HG03280 (cell line): ENCODE results near the gene FYTTD1.
A peak's percentile ranks its signal among the peaks of the same experiment; 100 is the strongest.

Experiments
- ATAC-seq: cut with Tn5 transposase; IDR thresholded peaks from one replicate; pipeline ENCODE4 v1.9.1; 2021; ENCODE audit warnings: mild to moderate bottlenecking, moderate library complexity; ENCODE audit not compliant: unreplicated experiment

Gene FYTTD1

DNA sequence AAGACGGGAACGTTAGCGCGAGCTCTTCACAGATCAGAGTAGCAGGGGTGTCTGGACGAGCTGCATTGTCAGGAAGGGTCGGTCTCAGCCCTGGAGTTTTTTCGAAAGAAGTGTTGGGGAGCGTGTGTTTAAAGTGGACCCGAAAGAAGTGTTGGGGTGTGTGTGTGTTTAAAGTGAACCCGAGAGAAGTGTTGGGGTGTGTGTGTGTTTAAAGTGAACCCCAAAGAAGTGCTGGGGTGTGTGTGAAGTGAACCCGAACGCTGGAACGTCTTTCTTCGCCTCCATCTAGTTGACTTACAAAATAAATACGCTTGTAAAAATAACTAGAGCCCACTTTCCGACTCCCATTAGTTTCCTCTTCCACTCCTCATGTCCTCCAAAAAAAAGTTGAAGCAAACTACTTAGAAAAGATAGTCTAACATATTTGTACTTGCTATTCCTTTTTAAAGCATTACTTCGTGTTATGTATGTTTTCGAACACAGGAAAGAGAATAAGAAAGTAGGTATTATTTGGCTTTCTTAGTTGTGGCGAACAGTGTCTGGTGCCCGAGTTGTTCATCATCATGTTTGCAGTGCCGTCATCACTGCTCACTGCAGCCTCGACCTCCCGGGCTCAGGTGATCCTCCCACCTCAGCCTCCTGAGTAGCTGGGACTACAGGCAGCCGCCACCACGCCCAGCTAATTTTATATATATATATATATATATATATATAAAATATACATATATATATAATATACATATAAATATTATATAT lies 42.4 kb downstream of the FYTTD1 start:
- peak; percentile 26 for ATAC-seq

DNA sequence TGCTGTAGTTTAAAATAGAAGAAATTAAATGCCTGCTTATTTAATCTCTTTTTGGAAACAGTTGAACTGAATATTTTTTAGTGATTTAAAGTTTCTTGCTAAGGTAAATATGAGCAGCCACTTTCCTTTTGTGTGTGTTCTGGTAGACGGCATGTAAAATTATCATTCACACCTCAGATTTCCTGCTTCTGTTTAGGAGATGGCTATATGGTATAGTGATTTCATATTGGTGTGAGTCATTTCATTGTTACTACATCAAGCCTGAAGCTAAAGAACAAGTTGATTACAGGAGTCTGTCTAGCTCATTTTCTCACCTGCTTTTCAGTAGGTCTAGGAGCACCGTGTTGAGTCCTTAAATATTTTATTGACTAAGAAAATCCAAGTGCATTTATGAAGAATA lies 43.6 kb downstream of the FYTTD1 start:
- ATAC-seq, result no peak

DNA sequence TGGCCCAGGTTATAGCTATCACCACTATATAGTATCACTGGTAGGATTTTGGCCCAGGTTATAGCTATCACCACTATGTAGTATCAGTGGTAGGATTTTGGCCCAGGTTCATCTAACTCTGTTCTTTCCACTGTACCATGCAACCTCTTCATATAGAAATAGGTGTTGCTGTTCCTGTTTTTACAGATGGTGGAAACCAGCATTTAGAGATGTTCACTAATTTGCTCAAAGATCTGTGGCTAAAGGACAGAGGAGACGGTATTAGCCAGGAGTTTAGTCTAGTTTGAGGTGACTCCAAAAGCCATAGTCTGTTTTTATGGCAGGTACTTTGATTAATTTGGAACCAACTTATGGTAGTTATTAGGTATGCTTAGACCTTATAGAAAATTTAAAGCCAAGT lies 44.4 kb downstream of the FYTTD1 start:
- no peak for ATAC-seq

DNA sequence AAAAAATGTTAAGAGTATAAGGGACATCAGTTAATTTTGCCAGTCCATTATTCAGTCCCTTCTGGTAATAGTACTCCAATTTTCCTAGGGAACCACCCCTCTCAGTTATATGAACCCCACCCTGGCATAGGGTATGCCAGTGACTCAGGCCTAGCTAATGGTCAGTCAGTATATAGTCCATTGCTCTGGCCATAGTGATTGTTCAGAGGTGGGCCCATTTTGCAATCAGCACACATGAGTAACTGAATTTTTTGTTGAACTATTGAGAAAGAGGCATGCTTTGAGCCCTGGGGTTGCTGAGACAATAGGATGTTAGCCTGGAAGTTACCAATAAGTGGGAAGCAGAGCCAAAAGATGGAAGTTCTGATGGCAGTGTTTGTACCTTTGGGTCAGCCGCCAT lies 45.5 kb downstream of the FYTTD1 start:
- no peak for ATAC-seq

DNA sequence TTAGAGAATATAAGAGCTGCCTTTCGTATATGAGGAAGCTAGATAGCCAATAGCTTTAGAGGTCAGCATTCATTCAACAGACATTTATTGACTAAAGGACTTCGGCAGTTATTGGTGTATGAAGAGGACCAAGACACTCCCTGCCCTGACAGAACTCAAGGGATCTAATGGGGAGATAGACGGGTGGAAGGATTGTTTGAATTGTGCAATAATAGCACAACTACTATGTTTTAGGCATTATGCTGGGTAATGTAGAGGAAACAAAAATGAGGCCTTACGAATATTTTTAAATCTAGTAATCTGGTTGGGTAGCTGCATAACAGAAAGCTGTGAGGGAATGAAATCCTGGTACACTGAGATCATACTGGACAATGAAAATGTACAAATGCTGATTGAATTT lies 46.4 kb downstream of the FYTTD1 start:
- ATAC-seq, result no peak

DNA sequence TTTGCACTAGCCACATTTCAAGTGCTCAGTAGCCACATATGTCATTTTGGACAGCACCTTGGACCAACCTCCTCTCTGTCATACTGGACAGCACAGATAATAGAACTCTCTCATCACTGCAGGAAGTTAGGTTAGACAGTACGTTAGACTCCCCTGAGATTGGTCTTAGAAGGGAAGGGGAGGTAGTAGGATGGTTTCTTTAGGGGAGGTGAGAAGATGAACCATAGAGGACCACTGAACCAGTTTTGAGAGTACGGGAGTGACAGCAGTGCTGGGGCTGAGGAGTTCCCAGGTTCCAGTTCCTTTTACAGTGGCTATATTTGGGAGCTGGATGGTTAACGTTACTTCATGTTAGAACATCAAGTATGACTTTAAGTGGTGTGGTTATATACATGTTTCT lies 49.2 kb downstream of the FYTTD1 start:
- ATAC-seq, result no peak

DNA sequence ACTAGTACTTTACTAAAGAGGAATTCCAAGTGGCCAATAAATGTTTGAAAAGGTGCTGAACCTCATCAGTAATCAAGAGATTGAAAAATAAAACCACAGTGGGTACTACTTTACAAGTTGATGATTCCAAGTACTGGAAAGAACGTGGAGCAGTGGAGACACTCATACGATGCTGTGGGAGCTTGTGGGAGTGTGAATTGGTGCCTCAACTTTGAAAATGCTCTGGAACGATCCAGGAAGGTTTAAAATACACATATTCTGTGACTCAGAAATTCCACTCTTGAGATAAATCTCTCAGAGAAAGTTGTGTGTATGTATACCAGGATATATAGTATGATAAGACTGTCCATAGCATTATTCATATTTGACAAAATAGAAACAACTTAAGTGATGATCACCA lies 50.7 kb downstream of the FYTTD1 start:
- no peak for ATAC-seq

DNA sequence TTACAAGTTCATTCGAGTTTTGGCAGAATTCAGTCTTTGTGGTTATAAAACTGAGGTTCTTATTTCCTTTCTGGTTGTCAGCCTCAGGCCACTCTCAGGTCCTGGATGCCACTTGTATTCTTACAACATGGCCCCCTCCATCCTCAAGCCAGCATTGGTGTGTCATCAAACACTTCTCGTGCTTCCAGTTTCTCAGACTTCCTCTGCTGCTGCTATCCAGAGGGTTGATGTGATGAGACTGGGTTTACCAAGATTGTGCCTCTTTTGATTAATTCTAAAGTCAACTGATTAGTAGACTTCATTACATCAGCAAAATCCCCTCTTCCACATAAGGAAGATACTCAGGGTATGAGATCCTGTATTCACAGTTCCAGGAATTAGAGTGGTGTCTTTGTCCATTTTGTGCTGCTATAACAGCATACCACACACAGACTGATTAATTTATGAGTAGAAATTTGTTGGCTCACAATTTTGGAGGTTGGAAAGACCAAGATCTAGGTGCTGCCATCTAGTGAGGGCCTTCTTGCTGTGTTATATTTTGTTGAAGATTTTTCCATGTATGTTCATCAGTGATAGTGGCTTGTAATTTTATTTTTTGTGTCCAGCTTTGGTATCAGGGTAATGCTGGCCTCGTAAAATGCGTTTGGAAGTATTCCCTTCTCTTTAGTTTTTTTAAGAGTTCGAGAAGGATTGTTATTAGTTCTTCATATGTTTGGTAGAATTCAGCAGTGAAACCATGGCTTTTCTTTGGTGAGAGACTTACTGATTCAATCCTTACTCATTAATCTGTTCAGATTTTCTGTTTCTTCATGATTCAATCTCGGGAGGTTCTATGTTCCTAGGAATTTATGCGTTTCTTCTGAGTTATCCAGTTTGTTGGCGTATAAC lies 52.5 kb downstream of the FYTTD1 start:
- no peak for ATAC-seq

DNA sequence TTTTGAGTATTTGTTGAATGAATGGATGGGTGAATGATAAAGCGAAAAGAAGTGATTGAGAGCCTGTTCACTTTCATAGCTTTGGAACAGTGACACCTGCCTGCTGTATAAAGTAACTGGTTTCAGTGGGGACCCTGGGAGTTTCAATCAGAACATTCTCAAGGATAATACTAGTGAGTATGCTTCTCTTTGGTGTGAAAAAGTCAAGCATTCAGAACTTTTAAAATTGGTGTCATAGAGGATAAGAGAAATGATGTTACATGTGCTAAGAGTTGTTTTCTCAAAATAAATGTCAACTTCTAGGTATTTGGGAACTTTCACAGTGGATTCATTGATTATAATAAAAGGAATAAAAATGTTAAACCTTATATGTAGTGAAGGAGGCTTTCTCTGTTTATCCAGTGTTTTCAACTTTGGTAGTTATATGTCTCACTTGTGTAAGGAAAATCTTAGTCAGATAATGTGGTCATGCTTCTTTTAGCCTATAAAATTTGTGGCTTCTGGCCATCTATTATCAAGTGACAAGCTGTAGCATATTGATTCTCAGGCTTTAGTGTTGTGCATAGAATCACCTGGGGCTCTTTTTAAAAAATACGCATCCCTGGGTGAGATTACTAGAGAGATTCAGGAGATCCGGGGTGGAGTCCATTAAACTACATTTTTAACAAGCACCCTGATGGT lies 53.2 kb downstream of the FYTTD1 start:
- ATAC-seq, result no peak

DNA sequence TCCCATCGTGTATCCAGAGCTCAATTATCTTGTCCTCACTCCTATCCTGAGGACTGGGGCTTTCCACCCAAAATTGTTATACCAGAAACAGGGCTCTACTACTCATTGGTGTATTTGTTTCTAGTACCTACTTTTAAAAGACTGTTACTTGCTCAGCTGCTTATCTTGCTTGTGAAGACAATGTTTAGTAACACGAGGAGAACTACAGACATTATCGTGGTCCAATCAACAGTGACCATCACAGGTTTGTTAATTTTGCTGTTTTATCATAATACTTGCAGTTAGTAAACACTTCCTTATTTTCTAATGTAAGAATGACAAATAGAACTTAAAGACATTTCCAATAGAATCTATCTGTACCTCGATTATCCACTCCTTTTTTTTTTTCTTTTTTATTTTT lies 54.8 kb downstream of the FYTTD1 start:
- no peak for ATAC-seq

DNA sequence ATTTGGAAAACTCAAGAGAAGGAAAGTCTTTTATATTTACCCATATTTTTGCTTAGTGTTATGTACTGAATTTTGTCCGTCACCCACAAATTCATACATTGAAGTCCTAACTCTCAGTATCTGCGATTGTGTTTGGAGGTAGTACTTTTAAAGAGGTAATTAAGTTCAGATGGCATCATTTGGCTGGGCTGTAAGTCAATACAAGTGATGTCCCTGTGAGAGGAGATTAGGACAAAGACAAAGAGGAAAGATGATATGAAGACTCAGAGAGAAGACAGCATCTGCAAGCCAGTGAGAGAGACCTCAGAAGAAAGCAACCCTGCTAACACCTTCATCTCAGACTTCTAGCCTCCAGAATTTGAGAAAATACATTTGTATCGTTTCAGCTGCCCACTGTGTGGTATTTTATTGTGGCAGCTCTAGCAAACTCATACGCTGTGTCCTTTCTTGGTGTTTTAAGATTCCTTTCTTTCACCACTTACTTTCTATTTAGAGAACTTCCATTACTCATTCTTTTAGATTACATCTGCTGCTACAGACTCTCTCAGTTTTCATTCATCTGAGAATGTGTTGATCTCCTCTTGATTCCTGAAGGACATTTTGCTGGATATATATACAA lies 58.4 kb downstream of the FYTTD1 start:
- no peak for ATAC-seq

DNA sequence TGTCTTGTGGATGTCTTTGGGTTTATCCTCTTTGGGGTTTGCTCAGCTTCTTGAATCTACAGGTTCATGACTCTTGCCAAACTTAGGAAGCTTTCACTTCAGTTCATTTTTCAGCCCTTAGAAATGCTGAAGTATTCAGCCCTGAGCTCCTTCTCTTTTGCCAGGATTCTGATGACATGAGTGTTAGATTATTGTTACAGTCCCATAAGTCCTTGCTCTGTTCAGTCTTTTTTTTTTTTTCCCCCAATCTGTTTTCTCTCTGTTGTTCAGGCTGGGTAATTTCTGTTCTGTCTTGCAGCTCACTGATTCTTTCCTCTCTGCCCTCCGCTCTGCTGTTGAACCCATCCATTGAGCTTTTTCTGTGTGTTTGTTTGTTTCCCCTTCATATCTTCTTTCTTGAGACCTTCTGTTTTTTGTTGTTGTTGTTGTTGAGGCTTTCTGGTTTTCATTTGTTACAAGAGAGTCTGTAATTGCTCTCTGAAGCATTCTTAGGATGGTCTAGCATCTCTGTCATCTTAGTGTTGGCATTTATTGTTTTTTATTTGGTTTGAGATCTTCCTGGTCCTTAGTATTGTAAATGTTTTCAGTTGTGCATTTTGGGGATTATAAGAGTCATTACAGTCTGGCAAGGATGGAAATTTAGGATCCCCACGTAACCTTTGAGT lies 59.8 kb downstream of the FYTTD1 start:
- ATAC-seq, result no peak

DNA sequence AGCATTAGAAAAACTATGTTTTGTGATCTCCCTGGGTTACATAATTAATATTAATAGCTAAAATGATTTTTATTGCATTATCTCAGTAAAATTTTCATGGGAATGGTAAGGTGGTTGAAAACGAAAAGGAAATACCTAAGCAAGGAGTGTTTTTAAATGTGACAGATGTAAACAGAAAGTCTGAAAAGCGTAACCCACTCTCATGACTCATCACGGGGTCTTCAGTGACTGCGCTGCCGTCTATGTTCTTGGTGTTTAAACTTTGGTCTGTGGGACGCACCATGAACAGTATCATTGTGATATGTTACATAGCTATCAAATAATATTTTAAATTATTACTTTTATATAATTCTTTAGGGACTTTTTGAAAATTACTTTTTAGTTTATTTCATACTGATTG lies 61.2 kb downstream of the FYTTD1 start:
- ATAC-seq, result no peak

DNA sequence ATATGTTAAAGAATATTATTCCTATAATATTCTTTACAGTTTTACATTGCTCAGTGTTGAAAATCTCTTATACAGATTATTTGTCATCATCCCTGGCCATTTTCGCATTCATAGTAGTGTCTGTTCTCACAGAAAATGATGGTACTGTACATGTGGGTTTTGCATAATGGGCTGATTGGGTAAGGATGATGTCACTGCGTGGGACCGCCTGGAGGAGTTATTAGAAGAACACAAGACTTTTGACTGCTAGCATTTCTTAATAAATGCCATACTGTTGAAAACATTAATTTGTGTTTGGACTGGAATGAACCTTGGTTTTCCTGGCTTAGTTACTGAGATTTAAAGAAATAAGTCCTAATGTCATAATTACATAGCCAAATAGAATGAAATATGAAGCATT lies 61.7 kb downstream of the FYTTD1 start:
- no peak for ATAC-seq

DNA sequence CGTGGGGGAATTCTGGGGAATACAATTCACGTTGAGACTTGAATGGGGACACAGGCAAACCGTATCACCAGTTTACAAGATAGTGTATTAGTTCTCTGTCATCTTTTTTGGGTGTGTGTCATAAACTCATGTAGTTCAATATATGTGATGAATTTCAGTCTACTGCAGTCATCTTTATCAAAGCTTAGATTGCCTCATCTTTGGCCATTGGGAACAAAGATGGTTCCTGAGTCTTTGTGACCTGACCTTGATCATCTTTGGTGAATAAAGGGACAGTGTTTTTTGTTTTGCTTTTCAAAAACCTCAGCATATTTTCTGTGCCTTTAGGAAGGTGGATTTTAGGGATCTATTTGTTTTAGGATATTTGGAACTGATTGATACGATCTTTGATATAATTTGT lies 64.7 kb downstream of the FYTTD1 start:
- no peak for ATAC-seq

DNA sequence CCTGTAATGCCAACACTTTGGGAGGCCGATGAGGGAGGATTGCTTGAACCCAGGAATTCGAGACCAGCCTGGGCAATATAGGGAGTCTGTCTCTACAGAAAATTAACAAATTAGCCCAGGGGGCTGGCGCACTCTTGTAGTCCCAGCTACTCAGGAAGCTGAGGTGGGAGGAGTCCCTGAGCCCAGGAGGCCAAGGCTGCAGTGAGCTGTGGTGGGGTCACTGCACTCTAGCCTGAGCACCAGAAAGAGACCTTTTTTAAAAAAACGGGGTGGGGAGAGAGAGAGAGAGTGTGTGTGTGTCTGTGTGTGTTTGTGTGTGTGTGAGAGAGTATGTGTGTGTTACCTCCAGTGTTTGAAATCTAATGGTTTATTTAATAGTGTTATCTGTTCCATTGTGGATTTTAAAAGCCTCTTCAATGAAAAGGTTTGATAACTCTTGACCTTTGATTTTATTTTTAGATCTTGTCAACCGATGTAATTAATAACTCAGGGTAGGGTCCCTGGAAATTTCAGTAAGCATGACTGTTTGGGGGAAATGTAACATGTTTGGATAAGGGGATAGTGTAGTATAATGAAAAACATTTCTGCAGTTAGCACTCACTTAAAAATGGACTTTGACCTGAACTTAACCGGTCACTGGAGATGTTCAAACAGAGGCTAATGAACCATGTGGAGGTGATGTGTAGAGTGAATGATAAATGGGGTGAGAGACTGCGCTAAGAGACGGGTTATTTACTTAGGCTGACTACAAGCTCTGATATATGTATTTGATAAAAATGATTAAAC lies 71.1 kb downstream of the FYTTD1 start:
- ATAC-seq, result no peak

DNA sequence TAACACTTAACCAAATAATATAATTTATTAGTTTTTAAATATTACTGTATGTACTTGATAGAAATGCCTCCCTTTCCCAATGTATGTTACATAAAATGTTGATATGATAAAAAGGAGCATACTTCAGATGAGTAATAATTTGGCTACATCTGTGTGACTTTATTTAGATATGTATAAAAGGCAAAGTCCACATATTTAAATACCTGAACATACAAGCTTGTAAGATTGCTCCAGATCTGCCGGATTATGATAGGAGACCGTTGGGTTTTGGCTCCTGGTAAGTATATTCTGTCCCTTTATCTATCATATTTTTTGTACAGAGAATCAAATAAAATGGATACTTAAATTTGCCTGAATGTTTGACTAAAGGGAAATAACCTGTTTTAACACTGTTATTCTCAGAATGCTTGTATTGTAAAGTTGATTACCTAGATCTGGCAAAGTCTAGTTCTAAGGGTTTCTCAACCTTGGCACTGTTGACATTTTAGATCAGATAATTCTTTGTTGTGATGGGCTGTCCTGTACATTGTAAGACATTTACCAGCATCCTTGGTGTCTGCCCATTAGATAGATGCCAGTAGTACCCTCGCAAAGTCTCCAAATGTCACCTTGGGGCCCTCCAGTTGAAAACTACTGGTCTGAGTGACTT lies 79.8 kb downstream of the FYTTD1 start:
- no peak for ATAC-seq

DNA sequence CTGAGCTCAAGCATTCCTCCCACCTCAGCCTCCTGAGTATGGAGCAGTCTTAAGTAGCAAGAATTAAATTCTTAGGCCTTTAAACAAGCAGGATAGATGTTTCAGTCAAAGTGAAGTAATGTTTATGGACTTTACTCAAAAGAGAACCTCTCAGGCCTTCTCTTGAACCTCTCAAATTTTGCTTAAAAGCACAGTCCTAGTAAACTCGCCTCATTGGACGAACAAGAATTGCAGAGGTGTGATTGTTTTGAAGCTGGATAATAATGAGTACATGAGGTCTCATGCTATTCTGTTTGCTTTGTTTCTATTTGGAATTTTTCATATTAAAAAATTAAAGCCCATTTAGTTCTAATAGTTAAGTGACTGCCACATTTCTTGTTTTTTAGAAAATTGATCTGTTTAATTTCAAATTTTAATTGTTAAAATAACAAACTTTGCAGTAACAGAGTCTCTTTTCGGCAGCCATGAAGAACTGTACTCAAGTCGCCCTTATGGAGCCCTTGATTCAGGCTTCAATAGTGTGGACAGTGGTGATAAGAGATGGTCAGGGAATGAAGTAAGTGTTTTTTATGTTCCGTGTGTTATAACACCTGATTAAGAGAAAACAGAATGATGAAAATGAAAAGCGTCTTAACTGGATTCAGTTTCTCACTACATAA lies 80.8 kb downstream of the FYTTD1 start:
- ATAC-seq, result no peak

DNA sequence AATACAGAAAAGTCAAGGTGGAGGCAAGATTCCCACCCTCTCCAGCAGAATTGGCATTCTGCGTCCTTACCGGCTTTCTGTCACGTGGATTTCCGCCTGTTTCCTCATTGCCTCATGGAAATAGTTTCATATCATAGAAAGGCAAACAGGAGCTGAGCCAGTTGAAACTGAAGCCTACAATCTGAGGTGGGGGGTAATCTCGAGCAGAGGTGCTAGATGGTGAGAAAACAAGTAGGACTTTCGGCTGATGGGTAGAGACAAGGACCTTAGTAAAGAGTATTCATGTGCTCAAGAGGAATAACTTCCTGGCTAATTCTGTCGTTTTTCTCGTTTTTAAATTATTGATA lies 81.3 kb downstream of the FYTTD1 start:
- ATAC-seq, result no peak
